PC-3 (cell line): ENCODE data around the gene TNK1.

Experiments
- EZH2 ChIP-seq: fragments of 300-600 bp; sonication (generic); IDR thresholded peaks from one replicate; pipeline ENCODE4 v1.6.1; 2017; ENCODE audit warnings: antibody characterized with exemption, mild to moderate bottlenecking, low read length; ENCODE audit not compliant: unreplicated experiment
- TF ChIP-seq, protein P1 (sequence below): fragments of 300-600 bp; sonication (generic); conservative IDR thresholded peaks from 2 replicates; pipeline ENCODE4 v1.5.1; 2017; ENCODE audit warnings: antibody characterized with exemption, low read depth, mild to moderate bottlenecking, low read length

DNA sequence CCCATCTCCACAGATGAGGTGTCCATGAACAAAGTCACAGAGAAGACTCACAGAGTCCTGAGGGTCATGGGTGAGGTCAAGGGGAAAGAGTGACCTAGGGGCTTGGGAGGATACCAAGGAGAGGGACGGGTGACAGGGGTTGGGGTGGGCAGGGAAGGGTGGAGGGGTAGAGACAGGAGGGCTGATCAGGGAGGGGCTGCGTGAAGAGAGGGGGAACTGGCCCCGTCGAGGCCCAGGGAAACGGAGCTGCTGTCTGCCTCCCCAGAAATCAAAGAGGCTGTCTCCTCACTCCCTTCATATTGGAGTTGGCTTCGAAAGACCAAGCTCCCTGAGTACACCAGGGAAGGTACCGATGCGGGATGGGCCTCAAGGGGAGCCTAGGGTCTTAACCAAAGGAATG lies 25.3 kb upstream of the TNK1 start:
- TF ChIP-seq, protein P1, sequence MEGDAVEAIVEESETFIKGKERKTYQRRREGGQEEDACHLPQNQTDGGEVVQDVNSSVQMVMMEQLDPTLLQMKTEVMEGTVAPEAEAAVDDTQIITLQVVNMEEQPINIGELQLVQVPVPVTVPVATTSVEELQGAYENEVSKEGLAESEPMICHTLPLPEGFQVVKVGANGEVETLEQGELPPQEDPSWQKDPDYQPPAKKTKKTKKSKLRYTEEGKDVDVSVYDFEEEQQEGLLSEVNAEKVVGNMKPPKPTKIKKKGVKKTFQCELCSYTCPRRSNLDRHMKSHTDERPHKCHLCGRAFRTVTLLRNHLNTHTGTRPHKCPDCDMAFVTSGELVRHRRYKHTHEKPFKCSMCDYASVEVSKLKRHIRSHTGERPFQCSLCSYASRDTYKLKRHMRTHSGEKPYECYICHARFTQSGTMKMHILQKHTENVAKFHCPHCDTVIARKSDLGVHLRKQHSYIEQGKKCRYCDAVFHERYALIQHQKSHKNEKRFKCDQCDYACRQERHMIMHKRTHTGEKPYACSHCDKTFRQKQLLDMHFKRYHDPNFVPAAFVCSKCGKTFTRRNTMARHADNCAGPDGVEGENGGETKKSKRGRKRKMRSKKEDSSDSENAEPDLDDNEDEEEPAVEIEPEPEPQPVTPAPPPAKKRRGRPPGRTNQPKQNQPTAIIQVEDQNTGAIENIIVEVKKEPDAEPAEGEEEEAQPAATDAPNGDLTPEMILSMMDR = no peak
- no peak for TF ChIP-seq EZH2
